ENCODE results near the gene GABRB3. TPM values are rescaled to one million over a fixed set of nuclear protein-coding genes. Genes with fewer than 3 reads are reported as not detected.

Gene GABRB3
- total RNA-seq, 1 experiment from 2014 or later: 0.13 TPM

DNA sequence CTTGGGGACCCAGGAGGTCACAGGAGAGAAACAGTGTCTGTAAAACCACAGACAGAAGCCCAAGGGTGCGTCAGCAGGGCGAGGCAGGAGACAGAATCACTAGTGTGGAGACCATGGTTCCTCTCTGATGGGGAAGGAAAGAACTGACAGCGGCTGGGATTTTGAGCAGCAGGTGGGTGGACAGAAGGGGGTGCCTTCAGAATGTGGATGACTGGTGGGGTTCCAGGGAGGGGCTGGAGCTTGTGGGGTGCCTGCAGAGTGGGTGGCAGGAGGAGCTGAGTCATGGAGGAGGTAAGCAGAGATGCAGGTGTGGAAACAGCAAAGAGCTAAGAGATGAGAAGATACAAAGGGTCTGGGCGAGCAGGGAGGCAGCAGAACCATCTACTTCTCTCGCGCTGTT is 124.2 kb downstream of the GABRB3 start:
- TF ChIP-seq, protein P1, sequence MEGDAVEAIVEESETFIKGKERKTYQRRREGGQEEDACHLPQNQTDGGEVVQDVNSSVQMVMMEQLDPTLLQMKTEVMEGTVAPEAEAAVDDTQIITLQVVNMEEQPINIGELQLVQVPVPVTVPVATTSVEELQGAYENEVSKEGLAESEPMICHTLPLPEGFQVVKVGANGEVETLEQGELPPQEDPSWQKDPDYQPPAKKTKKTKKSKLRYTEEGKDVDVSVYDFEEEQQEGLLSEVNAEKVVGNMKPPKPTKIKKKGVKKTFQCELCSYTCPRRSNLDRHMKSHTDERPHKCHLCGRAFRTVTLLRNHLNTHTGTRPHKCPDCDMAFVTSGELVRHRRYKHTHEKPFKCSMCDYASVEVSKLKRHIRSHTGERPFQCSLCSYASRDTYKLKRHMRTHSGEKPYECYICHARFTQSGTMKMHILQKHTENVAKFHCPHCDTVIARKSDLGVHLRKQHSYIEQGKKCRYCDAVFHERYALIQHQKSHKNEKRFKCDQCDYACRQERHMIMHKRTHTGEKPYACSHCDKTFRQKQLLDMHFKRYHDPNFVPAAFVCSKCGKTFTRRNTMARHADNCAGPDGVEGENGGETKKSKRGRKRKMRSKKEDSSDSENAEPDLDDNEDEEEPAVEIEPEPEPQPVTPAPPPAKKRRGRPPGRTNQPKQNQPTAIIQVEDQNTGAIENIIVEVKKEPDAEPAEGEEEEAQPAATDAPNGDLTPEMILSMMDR (IDR thresholded peaks at IDR 0.05): no peak
- TF ChIP-seq REST (IDR thresholded peaks at IDR 0.05; ENCODE audit: insufficient read depth in 1 of 2, low read depth in 2 of 2, low read length in 1 of 2): no peak
- TF ChIP-seq POLR2AphosphoS5 (IDR thresholded peaks at IDR 0.05; ENCODE audit: low read depth, low read length): no peak
- no peak for TF ChIP-seq TCF7L2 (IDR thresholded peaks at IDR 0.05; ENCODE audit: low read depth, low read length)
- TF ChIP-seq SIN3A (IDR thresholded peaks at IDR 0.05; ENCODE audit: borderline replicate concordance, insufficient read depth, low read depth, low read length): no peak
- Histone ChIP-seq H3K4me3 (ENCODE audit: low read depth in 2 of 2, low read length in 2 of 2) (no peak overlapping the region), H3K27me3 (ENCODE audit: control insufficient read depth, insufficient read depth, low read length) (no peaks in the 10 kb centered on the region), H3K36me3 (ENCODE audit: control insufficient read depth, insufficient read depth, low read length) (no peaks in the 10 kb centered on the region), H3K9me3 (ENCODE audit: control insufficient read depth, insufficient read depth, low read depth, low read length) (0 out of 2 replicates have a peak, but pooled peaks cover 3% of the 10 kb centered on the region), H3K27ac (ENCODE audit: low read length) (no peak overlapping the region), H3K4me1 (ENCODE audit: control insufficient read depth, insufficient read depth, low read length) (no peaks in the 10 kb centered on the region)
- POLR2A ChIA-PET: no interaction called here
- no TSS peak for BruUV-seq (replicated peaks)
- no peak for ATAC-seq
- intact Hi-C loops (cut with micrococcal nuclease; ENCODE audit: unreplicated experiment) (no loop called here), in situ Hi-C loops (cut with HindIII; ENCODE audit: low pct_unique_long_range_greater_than_20kb, low sequenced_read_pairs) (no loop called here)
- no peak for DNase-seq (ENCODE audit: low read depth, low spot score)
- CTCF ChIA-PET: no interaction called here

DNA sequence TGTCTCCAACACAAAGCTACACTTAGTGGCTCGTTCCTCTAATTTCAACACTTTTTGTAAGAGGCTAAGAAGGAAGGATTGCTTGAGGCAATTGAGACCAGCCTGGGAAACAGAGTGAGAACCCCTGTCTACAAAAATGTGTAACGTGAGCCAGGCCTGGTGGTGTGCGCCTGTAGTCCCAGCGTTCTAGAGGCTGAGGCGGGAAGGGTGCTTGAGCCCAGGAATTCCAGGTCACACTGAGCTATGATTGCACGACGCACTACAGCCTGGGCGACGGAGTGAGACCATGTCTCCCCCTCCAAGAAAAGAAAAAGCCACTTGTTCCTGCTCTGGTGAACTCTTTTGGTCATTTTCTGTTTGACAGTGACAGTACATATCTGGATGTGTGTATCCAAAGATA is 127.9 kb downstream of the GABRB3 start:
- Histone ChIP-seq H3K4me3 (ENCODE audit: low read depth in 2 of 2, low read length in 2 of 2) (no peak overlapping the region), H3K9me3 (ENCODE audit: control insufficient read depth, insufficient read depth, low read depth, low read length) (no peaks in the 10 kb centered on the region), H3K4me1 (ENCODE audit: control insufficient read depth, insufficient read depth, low read length) (no peaks in the 10 kb centered on the region), H3K36me3 (ENCODE audit: control insufficient read depth, insufficient read depth, low read length) (no peaks in the 10 kb centered on the region), H3K27ac (ENCODE audit: low read length) (no peak overlapping the region), H3K27me3 (ENCODE audit: control insufficient read depth, insufficient read depth, low read length) (no peaks in the 10 kb centered on the region)
- no peak for TF ChIP-seq TCF7L2 (IDR thresholded peaks at IDR 0.05; ENCODE audit: low read depth, low read length)
- no peak for TF ChIP-seq POLR2AphosphoS5 (IDR thresholded peaks at IDR 0.05; ENCODE audit: low read depth, low read length)
- TF ChIP-seq SIN3A (IDR thresholded peaks at IDR 0.05; ENCODE audit: borderline replicate concordance, insufficient read depth, low read depth, low read length): no peak
- TF ChIP-seq, protein P1 (IDR thresholded peaks at IDR 0.05): no peak
- TF ChIP-seq REST (IDR thresholded peaks at IDR 0.05; ENCODE audit: insufficient read depth in 1 of 2, low read depth in 2 of 2, low read length in 1 of 2): no peak
- in situ Hi-C loops (cut with HindIII; ENCODE audit: low pct_unique_long_range_greater_than_20kb, low sequenced_read_pairs) (no loop called here), intact Hi-C loops (cut with micrococcal nuclease; ENCODE audit: unreplicated experiment) (no loop called here)
- ChIA-PET POLR2A (no interaction called here), CTCF (no interaction called here)
- ATAC-seq (no peak), DNase-seq (ENCODE audit: low read depth, low spot score) (no peak)
- no TSS peak for BruUV-seq (replicated peaks)

All from Panc1 (cell line).